OCI-LY1 (cell line): ENCODE results near the gene ADGRL4.

Source experiments
- EZH2 ChIP-seq: fragments of 200-600 bp; sonication (generic), shearing (Covaris generic); IDR thresholded peaks from 2 replicates; pipeline ENCODE4 v1.8.0; 2017; ENCODE audit warnings: borderline replicate concordance, mixed run types, mild to moderate bottlenecking, antibody characterized with exemption, low read length, moderate library complexity, mixed read lengths
- TF ChIP-seq, protein P1 (sequence below): fragments of 200-600 bp; sonication (generic), shearing (Covaris generic); IDR thresholded peaks from 2 replicates; pipeline ENCODE4 v1.5.1; 2017; ENCODE audit warnings: mild to moderate bottlenecking, antibody characterized with exemption, low read length, moderate library complexity, mixed read lengths

DNA sequence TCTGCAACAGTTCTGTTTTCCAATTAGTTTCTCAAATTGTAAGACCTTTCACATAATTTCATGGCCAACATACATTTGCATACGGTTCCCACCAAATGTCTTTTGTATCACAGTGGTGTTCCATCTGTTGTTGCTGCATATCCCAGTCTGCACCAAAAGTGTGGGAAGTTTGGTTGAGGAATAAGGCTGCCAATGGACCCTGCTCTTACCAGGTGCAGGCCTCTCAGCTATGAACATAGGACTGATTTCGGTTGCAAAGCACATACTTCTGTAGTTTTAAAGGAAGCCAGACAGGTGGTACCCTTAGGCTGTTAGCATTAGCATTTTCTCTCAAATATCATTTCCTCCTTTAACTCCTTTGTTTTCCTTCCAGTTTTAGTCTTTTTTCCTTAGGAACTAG is 33.8 kb downstream of the ADGRL4 start:
- TF ChIP-seq, protein P1, sequence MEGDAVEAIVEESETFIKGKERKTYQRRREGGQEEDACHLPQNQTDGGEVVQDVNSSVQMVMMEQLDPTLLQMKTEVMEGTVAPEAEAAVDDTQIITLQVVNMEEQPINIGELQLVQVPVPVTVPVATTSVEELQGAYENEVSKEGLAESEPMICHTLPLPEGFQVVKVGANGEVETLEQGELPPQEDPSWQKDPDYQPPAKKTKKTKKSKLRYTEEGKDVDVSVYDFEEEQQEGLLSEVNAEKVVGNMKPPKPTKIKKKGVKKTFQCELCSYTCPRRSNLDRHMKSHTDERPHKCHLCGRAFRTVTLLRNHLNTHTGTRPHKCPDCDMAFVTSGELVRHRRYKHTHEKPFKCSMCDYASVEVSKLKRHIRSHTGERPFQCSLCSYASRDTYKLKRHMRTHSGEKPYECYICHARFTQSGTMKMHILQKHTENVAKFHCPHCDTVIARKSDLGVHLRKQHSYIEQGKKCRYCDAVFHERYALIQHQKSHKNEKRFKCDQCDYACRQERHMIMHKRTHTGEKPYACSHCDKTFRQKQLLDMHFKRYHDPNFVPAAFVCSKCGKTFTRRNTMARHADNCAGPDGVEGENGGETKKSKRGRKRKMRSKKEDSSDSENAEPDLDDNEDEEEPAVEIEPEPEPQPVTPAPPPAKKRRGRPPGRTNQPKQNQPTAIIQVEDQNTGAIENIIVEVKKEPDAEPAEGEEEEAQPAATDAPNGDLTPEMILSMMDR = no peak
- TF ChIP-seq EZH2 = no peak
